Right atrium auricular region (tissue), 2 donors: Measurements from ENCODE around the gene BANK1. TPM values are rescaled to one million over a fixed set of nuclear protein-coding genes. Genes with fewer than 3 reads are reported as not detected.

Experiments
- DNase-seq: peaks from one replicate; pipeline ENCODE4 v3.0.0-alpha.2; 2019; ENCODE audit warnings: low spot score
- H3K27ac ChIP-seq, 2 donors: fragments of 200-600 bp; sonication (generic); 1 replicate in 1 of 2; 2 replicates in 1 of 2; pipeline ENCODE4 v1.5.1; 2016 to 2019
- H3K27me3 ChIP-seq, 2 donors: fragments of 200-600 bp; sonication (generic); one replicate each; pipeline versions ENCODE4 v1.5.1 to v1.6.0; 2017 to 2019
- H3K36me3 ChIP-seq: fragments of 200-600 bp; sonication (generic); one replicate; pipeline ENCODE4 v1.5.1; 2016
- H3K4me1 ChIP-seq, 2 donors: fragments of 200-600 bp; sonication (generic); one replicate each; pipeline versions ENCODE4 v1.5.1 to v1.6.0; 2017 to 2019
- H3K4me3 ChIP-seq, 2 donors: fragments of 200-600 bp; sonication (generic); 1 replicate in 1 of 2; 2 replicates in 1 of 2; pipeline ENCODE4 v1.5.1; 2017 to 2019; ENCODE audit warnings: mild to moderate bottlenecking in 1 of 2, moderate library complexity in 1 of 2
- H3K9me3 ChIP-seq, 2 donors: fragments of 200-600 bp; sonication (generic); one replicate each; pipeline ENCODE4 v1.5.1; 2019
- CTCF ChIP-seq, 2 donors: fragments of 200-600 bp; sonication (generic); IDR thresholded peaks; one replicate each; pipeline ENCODE4 v1.5.1; 2019; ENCODE audit warnings: antibody characterized with exemption in 2 of 2
- total RNA-seq, 2 donors: library from RNA; depleted of rRNA; stranded (reverse); fragments of >200 nt; gene quantifications; one replicate each; pipeline ENCODE4 v1.1.0, GENCODE V29; 2016

Gene BANK1
- total RNA-seq, 2 donors from 2014 or later: 1.4 TPM; not detected in 1

GRCh38 chr4:101818362-101818761 lies 27.8 kb downstream of the BANK1 start:
- no peaks in the 10 kb centered on the region for H3K4me1 ChIP-seq
- DNase-seq: no peak

GRCh38 chr4:101823864-101824263 lies 33.3 kb downstream of the BANK1 start:
- H3K36me3 ChIP-seq: no peaks in the 10 kb centered on the region
- H3K4me1 ChIP-seq: no peaks in the 10 kb centered on the region
- H3K4me3 ChIP-seq: no peak overlapping the region
- no peak for DNase-seq
- H3K27me3 ChIP-seq: no peaks in the 10 kb centered on the region
- H3K9me3 ChIP-seq: peaks cover 0 to 6% of the 10 kb centered on the region in 2 donors
- no peak overlapping the region for H3K27ac ChIP-seq
- TF ChIP-seq CTCF (IDR thresholded peaks at IDR 0.05): no peak

More at GRCh38 chr4:101818362-101818761, 27.8 kb downstream of the BANK1 start:
- no peaks in the 10 kb centered on the region for H3K27me3 ChIP-seq
- no peak overlapping the region for H3K4me3 ChIP-seq
- H3K36me3 ChIP-seq: no peaks in the 10 kb centered on the region
- H3K9me3 ChIP-seq: peaks cover 0 to 6% of the 10 kb centered on the region in 2 donors
- no peak for TF ChIP-seq CTCF (IDR thresholded peaks at IDR 0.05)
- no peak overlapping the region for H3K27ac ChIP-seq

GRCh38 chr4:101824500-101824899 lies 34.0 kb downstream of the BANK1 start:
- no peak overlapping the region for H3K4me3 ChIP-seq
- H3K27me3 ChIP-seq: no peaks in the 10 kb centered on the region
- no peaks in the 10 kb centered on the region for H3K4me1 ChIP-seq
- H3K27ac ChIP-seq: no peak overlapping the region
- DNase-seq: no peak
- no peak for TF ChIP-seq CTCF (IDR thresholded peaks at IDR 0.05)
- H3K36me3 ChIP-seq: no peaks in the 10 kb centered on the region
- peaks cover 0 to 6% of the 10 kb centered on the region in 2 donors for H3K9me3 ChIP-seq

- H3K4me1 ChIP-seq: no peaks in the 10 kb centered on the region
- no peak for TF ChIP-seq CTCF (IDR thresholded peaks at IDR 0.05)
- H3K36me3 ChIP-seq: no peaks in the 10 kb centered on the region
- no peak overlapping the region for H3K4me3 ChIP-seq
- H3K27ac ChIP-seq: no peak overlapping the region
- H3K9me3 ChIP-seq: peaks cover 0 to under 1% of the 10 kb centered on the region in 2 donors
- no peaks in the 10 kb centered on the region for H3K27me3 ChIP-seq
- no peak for DNase-seq
These were observed 35.4 kb downstream of the BANK1 start for GRCh38 chr4:101825953-101826352.

- no peak for TF ChIP-seq CTCF (IDR thresholded peaks at IDR 0.05)
- Histone ChIP-seq H3K4me1 (no peaks in the 10 kb centered on the region), H3K27ac (no peak overlapping the region), H3K27me3 (no peaks in the 10 kb centered on the region), H3K36me3 (no peaks in the 10 kb centered on the region), H3K9me3 (no peaks in the 10 kb centered on the region), H3K4me3 (no peak overlapping the region)
- DNase-seq: no peak
These were observed 41.3 kb downstream of the BANK1 start for GRCh38 chr4:101831816-101832215.

GRCh38 chr4:101833480-101833879 lies 43.0 kb downstream of the BANK1 start:
- H3K4me3 ChIP-seq: no peak overlapping the region
- H3K27ac ChIP-seq: no peak overlapping the region
- no peaks in the 10 kb centered on the region for H3K9me3 ChIP-seq
- H3K4me1 ChIP-seq: no peaks in the 10 kb centered on the region
- no peak for TF ChIP-seq CTCF (IDR thresholded peaks at IDR 0.05)
- no peaks in the 10 kb centered on the region for H3K27me3 ChIP-seq
- no peak for DNase-seq
- no peaks in the 10 kb centered on the region for H3K36me3 ChIP-seq
